AG09309 (cell line): ENCODE data around the gene ALAS1.
A peak's percentile ranks its signal among the peaks of the same experiment; 100 is the strongest.
"Not testable (repeated sequence)": the region's sequence is repeated elsewhere in the genome, so short reads cannot be mapped to it uniquely, and the experiment has no call there.

ENCODE experiments used
- DNase-seq: peaks from one replicate; pipeline ENCODE4 v3.0.0-alpha.2; 2010; ENCODE audit warnings: low read depth
- H3K4me3 ChIP-seq: 2 replicates; pipeline ENCODE4 v1.5.1; 2011; ENCODE audit warnings: mild to moderate bottlenecking, low read depth, low read length, moderate library complexity; ENCODE audit not compliant: control insufficient read depth
- CTCF ChIP-seq: IDR thresholded peaks from 2 replicates; pipeline ENCODE4 v1.5.1; 2011; ENCODE audit warnings: mild to moderate bottlenecking, low read depth, low read length, inconsistent platforms; ENCODE audit not compliant: insufficient read depth, control insufficient read depth; ENCODE audit errors: missing control alignments

ALAS1 gene

GRCh38 chr3:52197842-52198625 is at the start of gene ALAS1:
Gene ALAS1, plus strand, starts transcription at chr3:52198160. Its CDS starts 1,082 bp downstream, at chr3:52199242.
- TF ChIP-seq CTCF = no peak
- DNase-seq = no peak
- peak within 1 kb of the TSS; percentile 81 for H3K4me3 ChIP-seq

GRCh38 chr3:52149021-52149420 is 48.9 kb upstream of the ALAS1 start:
- no peak for DNase-seq
- no peak overlapping the region for H3K4me3 ChIP-seq
- no peak for TF ChIP-seq CTCF

GRCh38 chr3:52149726-52150125 is 48.2 kb upstream of the ALAS1 start:
- no peak overlapping the region for H3K4me3 ChIP-seq
- no peak for TF ChIP-seq CTCF
- no peak for DNase-seq

- H3K4me3 ChIP-seq = no peak overlapping the region
- TF ChIP-seq CTCF = no peak
- DNase-seq = no peak
Observed at GRCh38 chr3:52150357-52150756, 47.6 kb upstream of the ALAS1 start.

GRCh38 chr3:52150860-52151259 is 47.1 kb upstream of the ALAS1 start:
- no peak for TF ChIP-seq CTCF
- no peak for DNase-seq
- H3K4me3 ChIP-seq = no peak overlapping the region

GRCh38 chr3:52151991-52152390 is 46.0 kb upstream of the ALAS1 start:
- H3K4me3 ChIP-seq, DNase-seq: not testable (repeated sequence)

GRCh38 chr3:52153389-52154096 is 44.4 kb upstream of the ALAS1 start:
- no peak for DNase-seq
- peak overlapping the region; percentile 95 for H3K4me3 ChIP-seq
- TF ChIP-seq CTCF = no peak
